Epithelial cell of esophagus (primary cell): Measurements from ENCODE around the gene CRYGB.

Source experiments
- DNase-seq: peaks from one replicate; pipeline ENCODE4 v3.0.0; 2010; ENCODE audit warnings: low read depth
- H3K4me3 ChIP-seq: 2 replicates; pipeline ENCODE4 v1.5.1; 2011; ENCODE audit warnings: mild to moderate bottlenecking, low read length, control low read depth
- TF ChIP-seq, protein P1 (sequence below): IDR thresholded peaks from 2 replicates; pipeline ENCODE4 v1.5.1; 2011; ENCODE audit warnings: low read depth, mild to moderate bottlenecking, low read length, control low read depth, inconsistent platforms; ENCODE audit not compliant: insufficient read depth; ENCODE audit errors: missing control alignments

CRYGB gene

DNA sequence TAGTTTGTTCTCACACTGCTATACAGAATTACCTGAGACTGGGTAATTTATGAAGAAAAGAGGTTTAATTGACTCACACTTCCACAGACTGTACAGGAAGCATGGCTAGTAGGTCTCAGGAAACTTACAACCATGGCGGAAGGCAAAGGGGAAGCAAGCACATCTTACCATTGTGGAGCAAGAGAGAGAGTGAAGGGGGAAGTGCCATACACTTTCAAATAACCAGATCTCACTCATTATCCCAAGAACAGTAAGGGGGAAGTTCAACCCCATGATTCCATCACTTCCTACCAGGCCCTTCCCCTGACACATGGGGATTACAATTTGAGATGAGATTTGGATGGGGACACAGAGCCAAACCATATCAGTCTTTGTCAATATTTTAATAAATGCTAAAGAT, 5.0 kb upstream of the CRYGB start:
- TF ChIP-seq, protein P1, sequence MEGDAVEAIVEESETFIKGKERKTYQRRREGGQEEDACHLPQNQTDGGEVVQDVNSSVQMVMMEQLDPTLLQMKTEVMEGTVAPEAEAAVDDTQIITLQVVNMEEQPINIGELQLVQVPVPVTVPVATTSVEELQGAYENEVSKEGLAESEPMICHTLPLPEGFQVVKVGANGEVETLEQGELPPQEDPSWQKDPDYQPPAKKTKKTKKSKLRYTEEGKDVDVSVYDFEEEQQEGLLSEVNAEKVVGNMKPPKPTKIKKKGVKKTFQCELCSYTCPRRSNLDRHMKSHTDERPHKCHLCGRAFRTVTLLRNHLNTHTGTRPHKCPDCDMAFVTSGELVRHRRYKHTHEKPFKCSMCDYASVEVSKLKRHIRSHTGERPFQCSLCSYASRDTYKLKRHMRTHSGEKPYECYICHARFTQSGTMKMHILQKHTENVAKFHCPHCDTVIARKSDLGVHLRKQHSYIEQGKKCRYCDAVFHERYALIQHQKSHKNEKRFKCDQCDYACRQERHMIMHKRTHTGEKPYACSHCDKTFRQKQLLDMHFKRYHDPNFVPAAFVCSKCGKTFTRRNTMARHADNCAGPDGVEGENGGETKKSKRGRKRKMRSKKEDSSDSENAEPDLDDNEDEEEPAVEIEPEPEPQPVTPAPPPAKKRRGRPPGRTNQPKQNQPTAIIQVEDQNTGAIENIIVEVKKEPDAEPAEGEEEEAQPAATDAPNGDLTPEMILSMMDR: no peak
- no peak for DNase-seq
- no peak overlapping the region for H3K4me3 ChIP-seq

DNA sequence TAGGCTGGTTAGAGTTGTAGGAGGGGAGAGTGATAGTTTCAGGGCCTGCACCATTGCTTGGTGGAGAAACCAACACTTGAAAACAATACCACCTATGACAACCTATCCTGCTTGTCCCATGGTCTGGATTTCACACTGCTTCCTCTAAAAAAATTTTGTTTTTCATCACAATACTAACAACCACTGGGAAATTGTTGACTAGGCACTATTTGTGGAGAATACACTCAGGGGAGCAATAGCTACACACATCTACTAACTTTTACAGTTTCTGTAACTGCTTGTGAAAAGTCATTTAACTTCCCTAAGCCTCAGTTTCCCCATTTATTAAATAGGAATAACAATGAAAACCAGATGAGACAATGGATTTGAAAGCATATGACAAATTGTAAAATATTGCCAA, 4.1 kb upstream of the CRYGB start:
- H3K4me3 ChIP-seq: no peak overlapping the region
- no peak for DNase-seq
- TF ChIP-seq, protein P1: no peak

DNA sequence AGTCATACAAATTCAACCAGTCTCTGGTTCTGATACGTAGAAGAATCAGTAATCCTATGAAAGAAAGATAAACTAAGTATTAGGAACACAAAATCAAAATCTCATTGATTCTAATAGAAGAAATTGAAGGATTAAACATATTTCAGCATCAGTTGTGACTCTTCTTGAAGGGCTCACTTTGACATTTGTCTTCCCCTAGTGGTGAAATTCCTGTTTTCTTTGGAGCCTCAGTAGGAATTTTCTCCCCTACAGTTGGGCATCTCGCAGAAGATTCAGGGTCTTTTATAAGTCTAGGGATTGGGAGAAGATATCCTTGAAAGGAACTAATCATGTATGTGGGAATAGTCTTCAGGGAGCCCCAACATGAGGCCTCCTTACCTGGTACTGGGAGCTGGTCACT, 2.8 kb upstream of the CRYGB start:
- DNase-seq: no peak
- no peak overlapping the region for H3K4me3 ChIP-seq
- TF ChIP-seq, protein P1: no peak

DNA sequence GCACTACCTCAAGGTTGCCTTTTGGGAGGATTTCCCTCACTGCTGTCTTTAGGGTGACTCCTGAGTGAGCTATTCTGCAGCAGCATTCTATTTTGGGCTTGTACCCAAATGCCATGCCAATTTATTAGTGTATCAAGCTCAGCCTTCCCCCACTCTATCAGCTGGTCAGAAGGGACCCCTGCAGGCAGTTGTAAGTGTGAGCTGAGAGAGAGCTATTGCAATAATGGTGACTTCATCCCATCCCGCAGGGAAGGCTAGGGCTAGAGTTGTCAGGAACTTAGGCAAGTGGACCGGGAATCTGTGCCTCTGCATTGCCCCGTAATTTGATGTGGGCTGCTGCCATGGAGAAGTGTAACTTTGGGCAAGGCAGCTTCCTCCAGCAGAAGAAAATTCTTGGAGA, 1.8 kb upstream of the CRYGB start:
- TF ChIP-seq, protein P1: no peak
- no peak for DNase-seq
- no peak overlapping the region for H3K4me3 ChIP-seq

DNA sequence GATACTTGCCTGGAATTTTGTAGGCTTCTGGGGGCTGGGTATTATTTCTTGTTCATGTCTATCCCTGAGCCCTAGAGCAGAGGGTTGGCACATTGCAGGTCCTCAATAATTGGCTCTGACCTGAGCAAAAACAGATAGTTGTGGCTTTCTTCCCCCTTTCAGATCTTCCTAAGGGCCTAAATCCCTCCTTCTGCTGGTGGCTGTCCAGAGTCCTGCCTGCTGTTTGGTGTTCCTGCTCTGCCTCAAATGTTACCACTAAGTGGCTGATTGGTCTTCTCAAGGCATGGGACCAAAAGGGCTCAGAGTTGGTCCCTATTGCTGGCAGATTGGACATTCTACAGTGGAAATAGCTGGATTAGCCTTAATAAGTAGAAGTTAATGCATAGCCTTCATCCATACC, 1.1 kb upstream of the CRYGB start:
- H3K4me3 ChIP-seq: no peak overlapping the region
- TF ChIP-seq, protein P1: no peak
- DNase-seq: no peak

DNA sequence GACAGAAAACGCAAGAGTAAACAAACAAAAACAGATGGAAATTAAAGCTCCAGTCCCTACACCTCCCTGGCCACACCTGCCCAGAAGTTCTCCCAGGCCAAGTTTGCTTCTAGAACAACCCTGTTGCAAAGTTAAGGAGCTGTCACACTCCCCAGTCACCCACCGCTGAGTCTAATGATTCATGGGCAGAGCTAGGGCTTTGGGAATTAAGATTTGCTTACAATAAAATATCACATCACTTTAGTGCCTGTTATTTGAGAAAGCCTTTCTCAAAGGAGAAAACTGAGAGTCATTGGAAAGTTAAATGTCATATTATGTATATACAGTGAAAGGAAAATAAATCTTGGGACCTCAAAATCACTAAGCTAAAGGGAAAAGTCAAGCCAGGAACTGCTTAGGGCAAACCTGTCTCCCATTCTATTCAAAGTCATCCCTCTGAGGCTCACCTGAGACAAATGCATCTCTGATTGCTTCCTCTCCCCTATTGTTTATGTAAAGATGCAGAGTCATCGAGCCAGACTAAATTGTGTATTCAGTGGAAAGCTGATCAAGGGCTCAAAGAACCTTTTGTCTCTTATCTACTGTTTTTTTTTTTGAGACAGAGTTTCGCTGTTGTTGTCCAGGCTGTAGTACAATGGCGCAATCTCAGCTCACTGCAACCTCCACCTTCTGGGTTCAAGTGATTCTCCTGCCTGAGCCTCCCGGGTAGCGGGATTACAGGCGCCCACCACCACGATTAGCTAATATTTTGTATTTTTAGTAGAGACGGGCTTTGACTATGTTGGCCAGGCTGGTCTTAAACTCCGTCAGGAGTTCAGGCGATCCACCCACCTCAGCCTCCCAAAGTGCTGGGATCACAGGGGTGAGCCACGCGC, 2.8 kb downstream of the CRYGB start:
- no peak overlapping the region for H3K4me3 ChIP-seq
- TF ChIP-seq, protein P1: no peak
- no peak for DNase-seq
